HG02840 (cell line): ENCODE measurements around the gene MYO15B.

Source experiments
- ATAC-seq: cut with Tn5 transposase; IDR thresholded peaks from one replicate; pipeline ENCODE4 v1.9.1; 2021; ENCODE audit warnings: mild to moderate bottlenecking, moderate library complexity, moderate number of reproducible peaks; ENCODE audit not compliant: unreplicated experiment, low FRiP score

MYO15B gene

DNA sequence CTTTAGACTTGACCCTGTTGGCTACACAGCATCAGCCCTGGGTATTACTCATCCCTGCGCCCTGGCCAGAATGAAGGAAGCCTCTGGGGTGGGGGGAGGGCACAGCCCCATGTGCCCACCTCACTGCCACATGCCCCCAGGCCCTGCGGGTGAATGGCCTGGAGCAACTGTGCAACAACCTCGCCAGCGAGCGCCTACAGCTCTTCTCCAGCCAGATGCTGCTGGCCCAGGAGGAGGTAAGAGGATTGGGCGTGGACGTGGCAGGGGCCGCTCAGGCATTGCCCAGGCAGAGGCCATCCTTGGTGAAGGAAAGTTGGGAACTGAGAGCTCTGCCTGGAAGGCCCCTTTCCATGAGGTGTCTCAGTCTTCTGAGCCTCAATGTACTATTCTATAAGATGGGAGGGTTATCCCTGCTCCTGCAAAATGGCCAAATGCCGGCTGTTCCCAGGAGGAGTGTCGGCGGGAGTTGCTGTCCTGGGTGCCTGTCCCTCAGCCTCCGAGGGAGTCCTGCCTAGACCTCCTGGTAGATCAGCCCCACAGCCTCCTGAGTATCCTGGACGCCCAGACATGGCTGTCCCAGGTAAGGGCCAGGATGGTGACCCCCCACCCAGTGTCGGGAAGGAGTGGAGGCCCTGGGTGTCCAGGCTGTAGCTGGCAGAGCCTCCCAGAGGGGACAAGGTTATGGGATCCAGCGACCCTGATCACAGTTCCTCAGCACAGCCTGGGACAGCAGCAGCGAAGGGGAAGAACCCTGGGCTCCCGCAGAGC, 8.9 kb downstream of the MYO15B start:
- no peak for ATAC-seq

DNA sequence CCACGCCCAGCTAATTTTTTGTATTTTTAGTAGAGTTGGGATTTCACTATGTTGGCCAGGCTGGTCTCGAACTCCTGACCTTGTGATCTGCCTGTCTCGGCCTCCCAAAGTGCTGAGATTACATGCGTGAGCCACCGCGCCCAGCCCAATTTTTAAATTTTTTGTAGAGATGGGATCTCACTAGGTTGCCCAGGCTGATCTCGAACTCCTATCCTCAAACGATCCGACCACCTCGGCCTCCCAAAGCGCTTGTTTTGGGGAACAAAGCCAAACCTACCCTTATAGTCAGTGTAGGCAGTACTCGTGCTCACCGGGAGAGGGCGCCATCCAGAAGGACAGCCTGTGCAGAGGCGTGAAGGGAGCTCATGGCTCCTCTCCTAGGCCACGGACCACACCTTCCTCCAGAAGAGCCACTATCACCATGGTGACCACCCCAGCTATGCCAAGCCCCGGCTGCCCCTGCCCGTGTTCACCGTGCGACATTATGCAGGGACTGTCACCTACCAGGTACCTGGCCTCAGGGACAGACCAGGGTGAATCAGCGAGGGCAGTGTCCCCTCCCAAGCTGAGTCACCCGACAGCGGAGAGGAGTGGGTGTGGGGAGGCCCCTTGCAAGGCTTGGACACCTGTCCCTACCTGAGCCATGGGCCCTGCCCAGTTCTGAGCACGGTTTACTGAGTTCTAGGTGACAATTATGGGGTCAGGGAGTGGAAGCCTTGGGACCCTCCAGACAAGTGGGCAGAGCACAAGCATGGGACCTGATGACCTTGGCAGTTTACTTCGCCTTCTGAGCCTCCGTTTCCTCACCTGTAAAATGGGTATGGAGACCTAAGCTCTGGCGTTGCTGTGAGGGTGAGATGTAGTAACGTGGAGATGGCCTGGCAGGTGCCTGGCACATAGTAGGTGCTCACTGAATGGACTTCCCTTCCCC, 13.7 kb downstream of the MYO15B start:
- no peak for ATAC-seq

DNA sequence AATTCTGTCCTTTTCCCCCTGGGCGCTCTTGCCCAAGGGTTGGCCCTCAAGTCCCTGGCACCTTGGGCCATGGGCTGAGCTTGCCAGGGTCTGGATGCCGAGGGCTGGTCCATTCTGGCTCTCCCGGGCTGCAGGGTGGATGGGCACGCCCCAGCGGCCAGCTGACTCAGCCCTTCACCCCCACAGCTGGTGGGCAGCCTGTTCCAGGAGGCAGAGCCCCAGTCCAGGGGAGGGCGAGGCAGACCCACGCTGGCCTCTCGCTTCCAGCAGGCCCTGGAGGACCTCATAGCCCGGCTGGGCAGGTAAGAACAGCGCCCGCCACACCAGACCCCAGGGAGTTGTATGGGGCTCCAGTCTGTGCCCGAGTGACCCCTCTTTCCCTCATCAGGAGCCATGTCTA, 15.0 kb downstream of the MYO15B start:
- no peak for ATAC-seq

DNA sequence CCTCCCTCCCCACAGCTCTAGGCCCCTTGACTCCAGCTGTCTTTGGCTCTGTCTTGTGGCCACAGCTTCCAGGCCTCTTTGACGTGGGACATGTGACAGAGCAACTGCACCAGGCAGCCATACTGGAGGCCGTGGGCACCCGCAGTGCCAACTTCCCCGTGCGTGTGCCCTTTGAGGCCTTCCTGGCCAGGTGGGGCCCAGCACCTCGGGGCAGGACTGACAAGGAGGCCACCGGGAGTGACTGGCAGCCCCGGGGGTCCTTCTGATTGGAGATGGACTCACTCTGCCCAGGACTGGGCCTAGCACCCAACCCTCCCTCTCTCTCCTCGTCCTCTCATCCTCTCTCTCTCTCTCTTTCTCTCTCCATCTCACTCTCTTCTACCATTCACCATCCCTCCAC, 15.5 kb downstream of the MYO15B start:
- no peak for ATAC-seq

DNA sequence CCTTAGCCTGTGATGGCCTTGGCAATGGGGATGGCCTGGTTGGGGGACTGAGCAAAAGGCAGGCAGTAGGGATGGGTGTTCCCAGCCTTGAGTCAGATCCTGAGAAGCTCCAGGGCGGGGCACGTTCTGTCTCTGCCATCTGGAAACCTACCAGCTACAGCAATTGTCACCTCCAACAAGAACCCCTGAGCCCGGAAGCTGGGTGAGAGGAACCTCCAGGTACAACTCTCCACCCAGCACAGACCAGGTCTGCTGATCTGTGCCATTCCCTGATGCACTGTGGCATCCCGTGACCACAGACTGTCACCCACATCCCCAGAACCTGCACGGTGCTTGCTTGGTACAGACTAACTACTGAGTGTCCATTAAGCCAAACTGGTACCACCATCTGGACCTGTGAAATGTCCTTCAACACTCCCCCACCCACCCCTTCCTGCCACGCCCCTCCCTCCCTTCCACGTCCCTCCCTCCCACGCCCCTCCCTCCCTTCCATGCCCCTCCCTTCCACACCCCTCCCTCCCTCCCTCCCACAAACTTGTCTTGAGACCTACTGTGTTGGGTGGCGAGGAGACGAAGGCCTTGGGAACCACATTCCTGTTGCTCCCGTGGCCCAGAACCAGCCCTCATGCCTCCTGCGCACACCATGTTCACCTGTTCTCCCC, 16.6 kb downstream of the MYO15B start:
- ATAC-seq = no peak

DNA sequence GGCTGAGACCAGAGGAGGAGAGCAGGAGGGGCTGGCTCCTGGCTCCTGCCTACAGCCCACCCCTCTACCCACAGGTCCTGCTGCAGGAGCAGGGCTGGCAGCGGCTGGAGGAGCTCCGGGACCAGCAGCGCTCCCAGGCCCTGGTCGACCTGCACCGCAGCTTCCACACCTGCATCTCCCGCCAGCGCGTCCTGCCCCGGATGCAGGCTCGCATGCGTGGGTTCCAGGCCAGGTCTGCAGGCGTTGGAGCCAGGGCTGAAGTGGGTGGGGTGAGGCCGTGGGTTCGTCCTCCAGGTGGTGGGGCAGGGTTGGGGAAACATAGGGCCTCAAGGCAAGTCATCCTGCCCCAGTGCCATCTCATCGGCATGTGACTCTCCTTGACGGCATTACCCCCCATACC, 18.2 kb downstream of the MYO15B start:
- ATAC-seq = no peak

DNA sequence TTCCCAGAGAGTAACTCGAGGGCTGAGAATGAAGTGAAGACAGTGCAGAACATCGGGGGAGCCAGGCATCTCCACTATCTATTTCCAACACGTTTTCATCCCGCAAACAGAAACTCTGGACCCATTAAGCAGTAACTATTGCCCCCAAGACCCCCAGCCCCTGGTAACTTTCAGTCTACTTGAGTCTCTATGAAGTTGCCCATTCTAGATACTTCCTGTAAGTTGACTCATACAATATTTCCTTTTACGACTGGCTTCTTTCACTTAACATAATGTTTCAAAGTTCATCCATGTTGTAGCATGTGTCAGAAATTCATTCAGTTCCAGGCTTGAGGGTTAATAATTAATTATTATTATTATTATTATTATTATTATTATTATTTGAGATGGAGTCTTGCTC, 19.5 kb downstream of the MYO15B start:
- ATAC-seq = no peak

DNA sequence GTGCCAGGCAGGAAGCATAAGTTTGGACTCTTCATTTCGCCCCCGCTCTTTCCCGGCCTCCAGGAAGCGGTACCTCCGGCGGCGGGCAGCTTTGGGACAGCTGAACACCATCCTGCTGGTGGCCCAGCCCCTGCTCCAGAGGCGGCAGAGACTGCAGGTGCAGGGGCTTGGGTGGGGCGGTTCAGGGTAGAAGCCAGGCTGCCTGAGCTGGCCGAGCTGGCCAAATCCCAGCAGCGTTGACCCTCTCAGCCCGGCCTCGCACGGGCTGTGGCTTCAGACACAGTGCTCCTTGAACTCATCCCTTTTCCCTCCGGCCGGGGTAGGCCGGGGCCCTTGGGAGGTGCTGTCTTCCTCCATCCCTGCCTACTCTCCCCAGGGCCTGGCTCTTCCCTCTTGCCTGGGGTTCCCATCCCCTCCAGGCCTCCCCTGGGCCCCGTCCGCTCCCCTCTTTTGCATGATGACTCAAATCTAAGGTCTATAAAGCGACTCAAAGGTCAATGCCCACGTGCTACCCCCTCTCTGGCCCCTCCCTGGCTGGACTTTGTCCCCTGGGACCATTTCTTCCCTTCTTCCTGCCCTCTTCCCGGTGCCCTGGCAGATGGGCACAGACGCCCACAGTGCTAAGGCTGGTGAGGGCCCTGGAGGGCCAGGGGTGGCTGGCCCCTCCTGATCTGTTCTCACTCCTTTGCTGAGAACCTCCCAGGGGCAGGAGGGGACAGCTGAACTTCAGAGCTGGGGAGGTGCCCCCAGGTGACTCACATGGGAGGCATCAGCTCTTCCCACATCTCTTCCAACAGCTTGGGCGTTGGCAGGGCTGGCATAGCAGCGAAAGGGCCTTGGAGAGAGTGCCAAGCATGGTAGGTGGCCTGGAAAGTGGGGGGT, 22.7 kb downstream of the MYO15B start:
- no peak for ATAC-seq

DNA sequence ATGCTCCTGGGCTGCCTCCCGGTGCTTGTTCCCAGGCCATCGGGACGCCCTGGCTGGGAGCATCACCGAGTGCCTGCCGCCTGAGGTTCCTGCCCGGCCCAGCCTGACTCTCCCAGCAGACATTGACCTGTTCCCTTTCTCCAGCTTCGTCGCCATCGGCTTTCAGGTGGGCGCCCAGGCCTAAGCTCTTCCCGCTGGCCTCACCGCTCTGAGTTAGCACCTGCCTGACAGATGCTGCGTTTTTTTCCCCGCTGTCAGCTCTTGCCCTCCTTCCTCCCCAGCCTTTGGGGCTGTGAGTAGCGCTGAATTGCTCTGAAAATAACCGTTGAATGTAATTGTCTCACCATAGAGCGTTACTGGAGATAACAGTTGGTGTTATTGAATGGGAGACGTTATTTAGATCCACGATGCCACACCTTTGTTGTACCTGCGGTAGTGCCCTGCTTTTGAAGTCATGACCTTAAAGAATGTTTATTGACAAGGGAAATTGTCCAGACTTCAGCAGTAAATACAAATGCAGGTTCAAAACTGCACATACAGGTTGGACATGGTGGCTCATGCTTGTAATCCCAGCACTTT, 24.3 kb downstream of the MYO15B start:
- ATAC-seq = no peak

DNA sequence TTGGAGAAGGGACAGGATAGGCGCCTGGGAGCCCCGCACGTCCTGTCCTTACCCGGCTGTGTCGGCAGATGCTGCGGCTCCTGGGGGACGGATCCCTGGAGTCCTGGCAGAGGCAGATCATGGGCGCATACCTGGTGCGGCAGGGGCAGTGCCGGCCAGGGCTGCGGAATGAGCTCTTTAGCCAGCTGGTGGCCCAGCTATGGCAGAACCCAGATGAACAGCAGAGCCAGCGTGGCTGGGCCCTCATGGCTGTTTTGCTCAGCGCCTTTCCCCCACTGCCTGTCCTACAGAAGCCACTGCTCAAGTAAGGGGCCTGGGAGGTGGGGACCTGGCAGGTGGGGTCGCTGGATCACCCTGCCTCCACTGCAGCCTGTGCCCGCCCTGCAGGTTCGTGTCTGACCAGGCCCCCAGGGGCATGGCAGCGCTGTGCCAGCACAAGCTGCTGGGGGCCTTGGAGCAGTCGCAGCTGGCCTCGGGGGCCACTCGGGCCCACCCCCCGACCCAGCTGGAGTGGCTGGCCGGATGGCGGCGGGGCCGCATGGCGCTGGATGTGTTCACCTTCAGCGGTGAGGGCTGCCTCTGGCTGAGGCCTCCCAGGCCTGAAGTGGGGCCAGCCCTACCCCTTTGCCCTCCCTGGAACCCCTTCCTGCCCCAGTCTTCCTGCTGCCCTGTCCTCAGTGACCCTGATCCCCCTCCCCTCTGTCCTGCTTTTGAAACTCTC, 25.5 kb downstream of the MYO15B start:
- no peak for ATAC-seq

DNA sequence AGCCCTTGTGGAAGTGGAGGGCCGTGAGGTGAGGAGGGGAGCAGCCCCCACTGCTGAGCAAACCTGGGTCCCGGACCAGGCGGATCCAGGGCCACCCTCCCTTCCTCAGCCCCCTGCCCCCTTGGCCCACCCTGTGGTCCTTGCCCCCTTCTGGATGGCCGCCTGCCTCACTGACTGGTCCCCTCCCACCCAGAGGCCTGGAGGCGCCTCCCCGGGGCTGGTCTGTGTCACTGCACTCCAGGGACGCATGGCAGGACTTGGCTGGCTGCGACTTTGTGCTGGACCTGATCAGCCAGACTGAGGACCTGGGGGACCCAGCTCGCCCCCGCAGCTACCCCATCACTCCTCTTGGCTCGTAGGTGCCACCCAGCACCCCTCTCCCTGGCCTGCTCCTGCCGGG, 26.4 kb downstream of the MYO15B start:
- ATAC-seq = no peak

DNA sequence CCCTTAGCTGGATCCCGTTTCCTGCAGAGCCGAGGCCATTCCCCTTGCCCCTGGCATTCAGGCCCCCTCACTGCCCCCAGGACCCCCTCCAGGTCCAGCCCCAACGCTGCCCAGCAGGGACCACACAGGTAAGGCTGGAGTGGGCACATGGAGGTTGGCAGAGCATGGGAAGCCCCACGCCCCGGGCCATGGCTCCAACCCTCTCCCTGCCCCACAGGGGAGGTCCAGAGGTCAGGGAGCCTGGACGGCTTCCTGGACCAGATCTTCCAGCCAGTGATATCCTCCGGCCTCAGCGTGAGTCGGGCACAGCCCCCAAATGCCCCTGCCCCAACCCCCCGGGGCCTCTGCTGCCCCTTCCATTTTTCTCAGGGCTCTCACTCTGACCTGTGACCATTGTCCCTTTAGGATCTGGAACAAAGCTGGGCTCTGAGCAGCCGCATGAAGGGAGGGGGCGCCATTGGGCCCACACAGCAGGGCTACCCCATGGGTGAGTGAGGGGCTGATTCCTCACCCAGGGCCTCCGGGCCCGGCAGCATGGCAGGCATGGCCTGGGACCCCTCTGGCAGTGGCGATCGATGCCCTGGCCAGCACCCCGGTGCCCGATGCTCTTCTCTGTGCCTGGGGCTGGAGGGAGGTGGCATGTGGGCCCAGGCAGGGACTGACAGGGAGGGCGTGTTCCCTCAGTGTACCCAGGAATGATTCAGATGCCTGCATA, 27.1 kb downstream of the MYO15B start:
- no peak for ATAC-seq

DNA sequence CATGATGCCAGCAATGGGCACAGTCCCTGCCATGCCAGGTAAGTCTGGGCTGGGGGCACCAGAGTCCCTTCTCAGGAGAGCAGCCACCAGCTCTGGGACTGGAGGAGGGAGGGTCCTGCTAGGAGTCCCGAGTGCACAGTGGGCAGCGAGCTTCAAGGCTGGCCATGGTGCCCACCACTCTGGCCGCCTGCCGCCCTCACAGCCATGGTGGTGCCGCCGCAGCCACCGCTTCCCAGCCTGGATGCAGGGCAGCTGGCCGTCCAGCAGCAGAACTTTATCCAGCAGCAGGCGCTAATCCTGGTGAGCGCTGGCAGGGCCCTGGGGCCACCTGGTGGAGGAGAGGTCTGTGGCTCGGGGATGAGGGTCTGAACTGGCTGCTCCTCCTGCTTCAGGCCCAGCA, 27.7 kb downstream of the MYO15B start:
- no peak for ATAC-seq

DNA sequence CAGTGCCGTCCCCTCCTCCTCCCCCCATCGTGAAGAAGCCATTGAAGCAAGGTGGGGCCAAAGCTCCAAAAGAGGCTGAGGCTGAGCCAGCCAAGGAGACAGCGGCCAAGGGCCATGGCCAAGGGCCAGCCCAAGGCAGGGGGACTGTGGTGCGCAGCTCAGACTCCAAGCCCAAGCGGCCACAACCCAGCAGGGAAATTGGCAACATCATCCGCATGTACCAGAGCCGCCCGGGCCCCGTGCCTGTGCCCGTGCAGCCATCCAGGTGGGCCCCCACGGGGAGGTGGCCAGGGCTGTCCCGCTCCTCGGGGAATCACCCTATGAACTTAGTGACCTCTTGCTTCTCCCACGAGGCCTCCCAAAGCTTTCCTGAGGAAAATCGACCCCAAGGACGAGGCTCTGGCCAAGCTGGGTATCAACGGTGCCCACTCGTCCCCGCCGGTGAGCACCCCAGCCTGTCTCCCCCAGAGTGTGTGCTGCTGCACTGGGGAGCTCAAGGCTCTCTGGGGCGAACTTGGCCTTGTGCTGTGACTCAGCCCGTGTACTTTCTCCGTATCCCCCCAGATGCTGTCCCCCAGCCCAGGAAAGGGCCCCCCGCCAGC, 29.0 kb downstream of the MYO15B start:
- no peak for ATAC-seq

DNA sequence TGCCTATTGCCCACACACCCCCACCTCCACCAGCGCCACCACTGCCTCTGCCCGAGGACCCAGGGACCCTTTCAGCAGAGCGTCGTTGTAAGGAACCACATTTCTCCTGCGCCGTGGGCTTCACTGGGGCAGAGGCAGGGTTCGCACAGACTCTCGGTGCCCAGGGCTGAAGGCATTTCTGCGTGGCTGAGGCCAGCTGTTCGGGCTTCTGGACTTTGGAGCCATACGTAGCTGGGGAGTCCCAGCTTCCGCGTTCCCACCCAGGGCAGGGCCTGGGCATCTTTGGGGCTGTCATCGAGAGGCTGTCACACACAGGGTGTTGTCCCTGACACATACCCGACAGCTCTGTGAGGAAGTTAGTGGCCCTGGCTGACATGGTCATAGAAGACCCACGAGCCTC, 29.6 kb downstream of the MYO15B start:
- no peak for ATAC-seq

DNA sequence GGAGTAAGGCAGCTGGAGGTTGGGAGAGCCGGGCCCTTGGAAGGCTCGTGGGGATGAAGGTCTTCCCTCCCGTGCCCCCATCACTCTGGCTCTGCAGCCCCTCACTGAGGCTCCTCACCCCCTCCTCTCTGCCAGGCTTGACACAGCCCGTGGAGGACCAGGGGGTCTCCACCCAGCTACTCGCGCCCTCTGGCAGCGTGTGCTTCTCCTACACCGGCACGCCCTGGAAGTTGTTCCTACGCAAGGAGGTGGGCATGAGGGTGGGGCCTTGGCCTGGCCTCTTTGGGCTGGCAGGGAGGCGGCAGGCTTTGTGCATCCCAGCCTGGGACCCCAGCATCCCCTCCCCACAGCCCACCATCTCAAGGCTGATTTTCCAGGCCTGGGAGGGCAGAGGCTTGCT, 30.1 kb downstream of the MYO15B start:
- ATAC-seq = no peak

DNA sequence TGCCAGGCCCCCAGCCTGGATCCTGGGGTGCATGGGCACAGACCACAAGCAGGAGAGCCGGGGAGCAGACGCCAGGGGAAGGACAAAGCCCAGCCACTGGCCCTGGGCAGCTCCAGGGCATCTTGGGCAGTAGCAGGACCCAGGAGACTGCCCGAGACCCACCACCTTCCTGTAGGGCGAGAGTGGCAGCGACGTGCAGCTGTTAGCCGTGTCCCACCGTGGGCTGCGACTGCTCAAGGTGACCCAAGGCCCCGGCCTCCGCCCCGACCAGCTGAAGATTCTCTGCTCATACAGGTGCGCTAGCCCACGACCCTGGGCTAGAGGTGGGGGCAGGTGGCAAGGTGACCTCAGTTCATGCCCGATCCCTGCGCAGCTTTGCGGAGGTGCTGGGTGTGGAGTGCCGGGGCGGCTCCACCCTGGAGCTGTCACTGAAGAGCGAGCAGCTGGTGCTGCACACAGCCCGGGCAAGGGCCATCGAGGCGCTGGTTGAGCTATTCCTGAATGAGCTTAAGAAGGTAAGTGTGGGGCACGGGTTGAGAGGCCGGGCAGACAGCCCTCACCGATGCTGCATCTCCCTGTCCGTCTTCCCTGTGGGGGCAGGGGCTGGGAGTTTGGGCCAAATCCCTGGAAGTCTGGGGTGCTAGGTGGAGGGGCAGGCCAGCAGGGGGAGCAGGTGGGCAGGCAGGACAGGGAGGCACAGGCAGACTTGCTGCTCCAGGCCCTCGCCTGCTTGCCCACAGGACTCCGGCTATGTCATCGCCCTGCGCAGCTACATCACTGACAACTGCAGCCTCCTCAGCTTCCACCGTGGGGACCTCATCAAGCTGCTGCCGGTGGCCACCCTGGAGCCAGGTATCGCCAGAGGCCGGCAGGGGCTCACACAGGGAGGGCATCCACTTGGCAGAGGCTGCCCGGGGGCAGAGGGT, 32.2 kb downstream of the MYO15B start:
- no peak for ATAC-seq
